NCI-H128 (cell line): ENCODE results near the gene METTL27.
"Not testable (repeated sequence)": the region's sequence is repeated elsewhere in the genome, so short reads cannot be mapped to it uniquely, and the experiment has no call there.

Experiments
- DNase-seq: peaks from one replicate; lab custom pipeline; 2025; ENCODE audit not compliant: unreplicated experiment; lab: John Stamatoyannopoulos, UW

The METTL27 gene

GRCh38 chr7:73870041-73870492 is 27.8 kb upstream of the METTL27 start:
- DNase-seq, result no peak

- DNase-seq, result no peak
Observed at GRCh38 chr7:73869011-73869798, 26.9 kb upstream of the METTL27 start.

GRCh38 chr7:73866446-73866767 is 24.1 kb upstream of the METTL27 start:
- DNase-seq, result no peak

GRCh38 chr7:73865738-73866445 is 23.6 kb upstream of the METTL27 start:
- DNase-seq, result no peak

GRCh38 chr7:73864981-73865711 is 22.8 kb upstream of the METTL27 start:
- no peak for DNase-seq

GRCh38 chr7:73861305-73861704 is 19.0 kb upstream of the METTL27 start:
- no peak for DNase-seq

GRCh38 chr7:73860859-73861258 is 18.5 kb upstream of the METTL27 start, which contains the start of gene TMEM270:
TSS of gene TMEM270 (plus strand) at chr7:73861159. CDS start at chr7:73861195, 36 bp downstream.
- no peak for DNase-seq

- no peak for DNase-seq
Observed at GRCh38 chr7:73858807-73859206, 16.5 kb upstream of the METTL27 start.

GRCh38 chr7:73856941-73857340 is 14.6 kb upstream of the METTL27 start:
- no peak for DNase-seq

GRCh38 chr7:73852500-73852899 is 10.2 kb upstream of the METTL27 start:
- no peak for DNase-seq

GRCh38 chr7:73851410-73852338 is 9.4 kb upstream of the METTL27 start:
- DNase-seq, result no peak

- DNase-seq, result no peak
Observed at GRCh38 chr7:73850781-73851207, 8.5 kb upstream of the METTL27 start.

- no peak for DNase-seq
Observed at GRCh38 chr7:73847941-73848723, 5.8 kb upstream of the METTL27 start.

- DNase-seq, result not testable (repeated sequence)
Observed at GRCh38 chr7:73845701-73846195, 3.4 kb upstream of the METTL27 start.

- DNase-seq, result no peak
Observed at GRCh38 chr7:73844848-73845460, 2.6 kb upstream of the METTL27 start.

- DNase-seq, result no peak
Observed at GRCh38 chr7:73844131-73844547, 1.8 kb upstream of the METTL27 start.

GRCh38 chr7:73841689-73842066 is 638 bp downstream of the METTL27 start:
- DNase-seq, result no peak

- DNase-seq, result no peak
Observed at GRCh38 chr7:73840715-73841379, 1.5 kb downstream of the METTL27 start.
